T-helper 17 cell (primary cell): ENCODE measurements around the gene METTL6. TPM values are rescaled to one million over a fixed set of nuclear protein-coding genes. Genes with fewer than 3 reads are reported as not detected.
A peak's percentile ranks its signal among the peaks of the same experiment; 100 is the strongest.
"Not testable (repeated sequence)": the region's sequence is repeated elsewhere in the genome, so short reads cannot be mapped to it uniquely, and the experiment has no call there.

Experiments used
- ATAC-seq: fragments of 150-1000 bp; cut with Tn5 transposase; 2 replicates; pipeline ENCODE4 v1.10.0; 2021; ENCODE audit warnings: mild to moderate bottlenecking, moderate library complexity
- DNase-seq, 3 donors: peaks; one replicate each; pipeline versions ENCODE4 v3.0.0 to v3.0.0-alpha.2; 2020 to 2021
- H3K9me3 ChIP-seq: one replicate; pipeline ENCODE4 v1.7.0; 2013; ENCODE audit warnings: low read length, mild to moderate bottlenecking; ENCODE audit not compliant: control insufficient read depth, poor library complexity, severe bottlenecking
- H3K27ac Mint-ChIP-seq: one replicate; pipeline ENCODE4 v1.8.0; 2022; ENCODE audit warnings: mild to moderate bottlenecking, moderate library complexity, mixed read lengths
- H3K27me3 Mint-ChIP-seq: one replicate; pipeline ENCODE4 v1.8.0; 2022; ENCODE audit warnings: mixed read lengths
- H3K36me3 Mint-ChIP-seq: one replicate; pipeline ENCODE4 v1.8.0; 2022; ENCODE audit warnings: low read depth, mixed read lengths
- H3K4me1 Mint-ChIP-seq: one replicate; pipeline ENCODE4 v1.8.0; 2022; ENCODE audit warnings: mild to moderate bottlenecking, mixed read lengths
- H3K4me3 Mint-ChIP-seq: one replicate; pipeline ENCODE4 v1.8.0; 2022; ENCODE audit warnings: mild to moderate bottlenecking, moderate library complexity, mixed read lengths
- total RNA-seq, 4 donors: library from RNA in 2 of 4; stranded (reverse) in 2 of 4; gene quantifications; one replicate each; pipeline ENCODE4 v1.2.3 and lab custom pipeline; 2022 to 2026

Gene METTL6
- total RNA-seq: 1 to 10 TPM; 6.5 to 8.6 TPM
- total RNA-seq (lab: John Stamatoyannopoulos, UW): 12.9 to 22.6 reads per million in 2 donors

- DNase-seq (peak; percentile 63 to 76 (median 73)), ATAC-seq (peak; percentile 87)
- Mint-ChIP-seq H3K4me3 (peak within 1 kb of the TSS; percentile 99), H3K4me1 (peaks cover 47% of the 10 kb centered on the region), H3K27me3 (no peaks in the 10 kb centered on the region), H3K27ac (peak within 1 kb of the TSS; percentile 100), H3K36me3 (peaks cover 10% of the 10 kb centered on the region)
- no peaks in the 10 kb centered on the region for H3K9me3 ChIP-seq
Observed at GRCh38 chr3:15427182-15427880, at the start of gene METTL6, which contains the start of gene EAF1. TSS of gene METTL6 (minus strand) at chr3:15427544. CDS start at chr3:15426511, 1,033 bp downstream. TSS of gene EAF1 (plus strand) at chr3:15427598. CDS start at chr3:15427780, 182 bp downstream.

GRCh38 chr3:15476378-15476777 is 49.0 kb upstream of the METTL6 start:
- no peaks in the 10 kb centered on the region for H3K4me1 Mint-ChIP-seq
- no peak for ATAC-seq
- no peak overlapping the region for H3K27ac Mint-ChIP-seq
- no peak overlapping the region for H3K4me3 Mint-ChIP-seq
- no peaks in the 10 kb centered on the region for H3K36me3 Mint-ChIP-seq
- DNase-seq: no peak
- H3K27me3 Mint-ChIP-seq: no peaks in the 10 kb centered on the region
- H3K9me3 ChIP-seq: no peaks in the 10 kb centered on the region

- peaks cover 2% of the 10 kb centered on the region for H3K4me1 Mint-ChIP-seq
Observed at GRCh38 chr3:15475161-15475560, 47.8 kb upstream of the METTL6 start.

GRCh38 chr3:15471861-15472260 is 44.5 kb upstream of the METTL6 start:
- H3K9me3 ChIP-seq: no peaks in the 10 kb centered on the region
- Mint-ChIP-seq H3K4me1 (peaks cover 2% of the 10 kb centered on the region), H3K36me3 (peaks cover 3% of the 10 kb centered on the region), H3K4me3 (no peak overlapping the region), H3K27ac (no peak overlapping the region), H3K27me3 (no peaks in the 10 kb centered on the region)
- no peak for DNase-seq
- no peak for ATAC-seq

More at GRCh38 chr3:15475161-15475560, 47.8 kb upstream of the METTL6 start:
- DNase-seq (no peak), ATAC-seq (no peak)
- H3K27me3 Mint-ChIP-seq: no peaks in the 10 kb centered on the region
- peaks cover 3% of the 10 kb centered on the region for H3K36me3 Mint-ChIP-seq
- H3K9me3 ChIP-seq: no peaks in the 10 kb centered on the region
- no peak overlapping the region for H3K4me3 Mint-ChIP-seq
- H3K27ac Mint-ChIP-seq: no peak overlapping the region

- no peak for DNase-seq
- Mint-ChIP-seq H3K4me1 (peaks cover 2% of the 10 kb centered on the region), H3K36me3 (peaks cover 3% of the 10 kb centered on the region), H3K27ac (no peak overlapping the region), H3K27me3 (no peaks in the 10 kb centered on the region), H3K4me3 (no peak overlapping the region)
- H3K9me3 ChIP-seq: no peaks in the 10 kb centered on the region
- no peak for ATAC-seq
Observed at GRCh38 chr3:15470849-15471248, 43.5 kb upstream of the METTL6 start.

GRCh38 chr3:15470261-15470660 is 42.9 kb upstream of the METTL6 start:
- H3K36me3 Mint-ChIP-seq: peaks cover 3% of the 10 kb centered on the region

GRCh38 chr3:15467227-15468181 is 40.2 kb upstream of the METTL6 start:
- H3K4me3 Mint-ChIP-seq: no peak overlapping the region
- H3K36me3 Mint-ChIP-seq: peaks cover 5% of the 10 kb centered on the region
- H3K27ac Mint-ChIP-seq: no peak overlapping the region
- peaks cover 8% of the 10 kb centered on the region for H3K4me1 Mint-ChIP-seq
- no peaks in the 10 kb centered on the region for H3K27me3 Mint-ChIP-seq
- DNase-seq: no peak
- ATAC-seq: no peak
- H3K9me3 ChIP-seq: no peaks in the 10 kb centered on the region

More at GRCh38 chr3:15470261-15470660, 42.9 kb upstream of the METTL6 start:
- Mint-ChIP-seq H3K27ac (peak overlapping the region; percentile 59), H3K4me1 (peaks cover 2% of the 10 kb centered on the region), H3K27me3 (no peaks in the 10 kb centered on the region), H3K4me3 (no peak overlapping the region)
- no peaks in the 10 kb centered on the region for H3K9me3 ChIP-seq
- ATAC-seq (no peak), DNase-seq (no peak)

- no peak for DNase-seq
- no peak for ATAC-seq
- no peak overlapping the region for H3K4me3 Mint-ChIP-seq
- no peak overlapping the region for H3K27ac Mint-ChIP-seq
- no peaks in the 10 kb centered on the region for H3K9me3 ChIP-seq
- H3K27me3 Mint-ChIP-seq: no peaks in the 10 kb centered on the region
- peaks cover 5% of the 10 kb centered on the region for H3K36me3 Mint-ChIP-seq
- H3K4me1 Mint-ChIP-seq: peaks cover 18% of the 10 kb centered on the region
Observed at GRCh38 chr3:15465876-15466585, 38.7 kb upstream of the METTL6 start.

GRCh38 chr3:15462451-15462850 is 35.1 kb upstream of the METTL6 start:
- DNase-seq (no peak), ATAC-seq (no peak)
- H3K4me1 Mint-ChIP-seq: peaks cover 27% of the 10 kb centered on the region
- H3K9me3 ChIP-seq: no peaks in the 10 kb centered on the region
- H3K27me3 Mint-ChIP-seq: no peaks in the 10 kb centered on the region
- no peak overlapping the region for H3K27ac Mint-ChIP-seq
- H3K4me3 Mint-ChIP-seq: no peak overlapping the region
- peaks cover 5% of the 10 kb centered on the region for H3K36me3 Mint-ChIP-seq

GRCh38 chr3:15460891-15461531 is 33.7 kb upstream of the METTL6 start:
- ATAC-seq: peak; percentile 56
- Mint-ChIP-seq H3K27ac (peak overlapping the region; percentile 93), H3K4me3 (peak overlapping the region; percentile 68)

GRCh38 chr3:15458212-15458780 is 31.0 kb upstream of the METTL6 start:
- H3K27ac Mint-ChIP-seq: no peak overlapping the region
- peaks cover 25% of the 10 kb centered on the region for H3K4me1 Mint-ChIP-seq
- ATAC-seq (no peak), DNase-seq (no peak)
- no peak overlapping the region for H3K4me3 Mint-ChIP-seq
- H3K9me3 ChIP-seq: no peaks in the 10 kb centered on the region
- H3K36me3 Mint-ChIP-seq: peaks cover 5% of the 10 kb centered on the region
- no peaks in the 10 kb centered on the region for H3K27me3 Mint-ChIP-seq

More at GRCh38 chr3:15460891-15461531, 33.7 kb upstream of the METTL6 start:
- no peak for DNase-seq
- H3K4me1 Mint-ChIP-seq: peaks cover 27% of the 10 kb centered on the region
- peaks cover 5% of the 10 kb centered on the region for H3K36me3 Mint-ChIP-seq
- H3K9me3 ChIP-seq: no peaks in the 10 kb centered on the region
- H3K27me3 Mint-ChIP-seq: no peaks in the 10 kb centered on the region

GRCh38 chr3:15456915-15457314 is 29.6 kb upstream of the METTL6 start:
- not testable (repeated sequence) for ATAC-seq, H3K9me3 ChIP-seq, H3K27ac Mint-ChIP-seq, H3K36me3 Mint-ChIP-seq, H3K27me3 Mint-ChIP-seq, DNase-seq, H3K4me3 Mint-ChIP-seq
- H3K4me1 Mint-ChIP-seq: peaks cover 16% of the 10 kb centered on the region
